ENCODE results near the gene FLG.
"Not testable (repeated sequence)": the region's sequence is repeated elsewhere in the genome, so short reads cannot be mapped to it uniquely, and the experiment has no call there.

The FLG gene

GRCh38 chr1:152303139-152303872 lies 21.7 kb downstream of the FLG start:
- DNase-seq (ENCODE audit: low read depth in 3 of 3) = not testable (repeated sequence)

DNA sequence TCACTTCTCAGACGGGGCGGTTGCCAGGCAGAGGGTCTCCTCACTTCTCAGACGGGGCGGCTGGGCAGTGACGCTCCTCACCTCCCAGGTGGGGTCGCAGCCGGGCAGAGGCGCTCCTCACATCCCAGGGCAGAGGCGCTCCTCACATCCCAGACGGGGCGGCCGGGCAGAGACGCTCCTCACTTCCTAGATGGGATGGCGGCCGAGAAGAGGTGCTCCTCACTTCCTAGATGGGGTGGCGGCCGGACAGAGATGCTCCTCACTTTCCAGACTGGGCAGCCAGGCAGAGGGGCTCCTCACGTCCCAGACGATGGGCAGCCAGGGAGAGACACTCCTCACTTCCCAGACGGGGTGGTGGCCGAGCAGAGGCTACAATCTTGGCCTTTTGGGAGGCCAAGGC lies 68.6 kb downstream of the FLG start:
- DNase-seq (ENCODE audit: low read depth in 3 of 3) = not testable (repeated sequence)
